ENCODE measurements around the gene USP27X.

The USP27X gene

DNA sequence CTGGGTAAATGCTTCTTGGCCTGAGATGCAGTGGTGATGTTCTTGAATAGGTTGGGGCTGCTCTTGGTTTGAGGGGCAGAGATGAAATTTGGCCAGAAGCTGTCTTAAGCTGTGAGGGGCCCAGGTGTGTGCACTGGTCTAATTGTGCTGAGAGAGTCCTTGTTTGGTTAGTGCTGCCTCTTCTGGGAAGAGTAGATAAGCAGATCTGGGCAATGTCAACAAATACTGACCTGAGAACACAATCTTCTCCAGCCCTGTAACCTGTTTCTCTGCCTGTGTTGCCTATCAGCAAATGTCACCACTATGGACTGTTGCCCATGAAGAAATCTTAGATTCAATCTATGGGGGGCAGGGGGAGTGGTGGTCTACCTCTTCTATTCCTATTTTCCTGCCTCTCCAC lies 17.2 kb upstream of the USP27X start:
- H3K27ac Mint-ChIP-seq = no peak overlapping the region
- no peaks in the 10 kb centered on the region for H3K9me3 Mint-ChIP-seq

GRCh38 chrX:49868739-49869138 lies 10.5 kb upstream of the USP27X start:
- Mint-ChIP-seq H3K4me1 (peaks cover 3% of the 10 kb centered on the region), H3K9me3 (no peaks in the 10 kb centered on the region), H3K27ac (no peak overlapping the region), H3K36me3 (no peaks in the 10 kb centered on the region), H3K4me3 (no peak overlapping the region), H3K27me3 (peaks cover 6% of the 10 kb centered on the region)
- no peak for ATAC-seq (ENCODE audit: low read depth)
- no peak for DNase-seq (ENCODE audit: low spot score in 2 of 2)

More for the DNA sequence above, 17.2 kb upstream of the USP27X start:
- Mint-ChIP-seq H3K4me1 (no peaks in the 10 kb centered on the region), H3K4me3 (no peak overlapping the region), H3K27me3 (peaks cover 2% of the 10 kb centered on the region), H3K36me3 (no peaks in the 10 kb centered on the region)
- DNase-seq (ENCODE audit: low spot score in 2 of 2) = no peak
- ATAC-seq (ENCODE audit: low read depth) = no peak

GRCh38 chrX:49876750-49877149 lies 2.5 kb upstream of the USP27X start:
- DNase-seq (ENCODE audit: low spot score in 2 of 2) = peak in 1 of 2 donors; percentile 14
- no peak for ATAC-seq (ENCODE audit: low read depth)
- peaks cover 10% of the 10 kb centered on the region for H3K4me1 Mint-ChIP-seq
- peak overlapping the region; percentile 68 for H3K27ac Mint-ChIP-seq
- H3K4me3 Mint-ChIP-seq = no peak overlapping the region
- H3K27me3 Mint-ChIP-seq = no peaks in the 10 kb centered on the region
- peaks cover 1% of the 10 kb centered on the region for H3K36me3 Mint-ChIP-seq
- H3K9me3 Mint-ChIP-seq = no peaks in the 10 kb centered on the region

- H3K4me1 Mint-ChIP-seq = peaks cover 12% of the 10 kb centered on the region
- H3K27ac Mint-ChIP-seq = peak overlapping the region; percentile 68
- no peak overlapping the region for H3K4me3 Mint-ChIP-seq
- H3K36me3 Mint-ChIP-seq = peaks cover 1% of the 10 kb centered on the region
- no peak for DNase-seq (ENCODE audit: low spot score in 2 of 2)
- ATAC-seq (ENCODE audit: low read depth) = no peak
- H3K27me3 Mint-ChIP-seq = no peaks in the 10 kb centered on the region
- H3K9me3 Mint-ChIP-seq = no peaks in the 10 kb centered on the region
Measured at GRCh38 chrX:49877397-49878101, 1.7 kb upstream of the USP27X start.

DNA sequence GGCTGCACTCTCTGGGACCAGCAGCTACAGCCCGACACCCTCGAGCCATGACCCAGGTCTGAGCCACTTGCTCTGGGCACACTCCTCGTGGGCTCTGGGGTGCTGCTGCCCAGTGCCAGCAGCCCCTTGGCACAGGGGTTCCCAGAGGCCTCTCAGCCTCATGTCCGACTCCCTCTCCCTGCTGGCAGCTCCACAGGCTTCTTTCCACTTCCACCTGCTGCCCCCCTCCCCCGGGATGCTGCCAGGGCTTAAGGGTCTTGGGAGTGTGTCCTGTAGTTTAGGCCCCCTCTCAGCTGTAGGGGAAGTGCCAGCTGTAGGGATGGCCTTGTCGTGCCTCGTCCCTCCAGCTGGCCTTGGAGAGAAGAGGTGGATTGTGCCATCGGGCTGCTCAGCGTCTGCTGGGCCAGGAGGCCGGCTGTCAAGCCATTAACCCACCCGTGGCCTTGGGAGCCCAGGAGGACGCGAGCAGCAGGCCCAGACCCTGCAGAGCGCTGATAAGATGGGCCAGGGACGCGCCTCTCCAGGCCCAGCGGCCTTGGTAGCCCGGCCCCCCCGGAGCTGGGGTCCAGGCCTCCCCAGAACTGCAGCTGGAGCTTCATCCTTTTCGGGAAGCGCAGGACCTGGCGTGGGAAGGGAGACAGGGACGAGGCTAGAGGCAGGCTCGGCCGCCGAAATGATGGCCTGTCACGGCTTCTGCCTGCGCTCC lies 1.0 kb upstream of the USP27X start:
- H3K27me3 Mint-ChIP-seq = no peaks in the 10 kb centered on the region
- peak overlapping the region; percentile 92 for H3K4me3 Mint-ChIP-seq
- peaks cover 13% of the 10 kb centered on the region for H3K4me1 Mint-ChIP-seq
- DNase-seq (ENCODE audit: low spot score in 2 of 2) (no peak), ATAC-seq (ENCODE audit: low read depth) (no peak)
- H3K9me3 Mint-ChIP-seq = no peaks in the 10 kb centered on the region
- H3K36me3 Mint-ChIP-seq = peaks cover 1% of the 10 kb centered on the region
- H3K27ac Mint-ChIP-seq = peak overlapping the region; percentile 68

DNA sequence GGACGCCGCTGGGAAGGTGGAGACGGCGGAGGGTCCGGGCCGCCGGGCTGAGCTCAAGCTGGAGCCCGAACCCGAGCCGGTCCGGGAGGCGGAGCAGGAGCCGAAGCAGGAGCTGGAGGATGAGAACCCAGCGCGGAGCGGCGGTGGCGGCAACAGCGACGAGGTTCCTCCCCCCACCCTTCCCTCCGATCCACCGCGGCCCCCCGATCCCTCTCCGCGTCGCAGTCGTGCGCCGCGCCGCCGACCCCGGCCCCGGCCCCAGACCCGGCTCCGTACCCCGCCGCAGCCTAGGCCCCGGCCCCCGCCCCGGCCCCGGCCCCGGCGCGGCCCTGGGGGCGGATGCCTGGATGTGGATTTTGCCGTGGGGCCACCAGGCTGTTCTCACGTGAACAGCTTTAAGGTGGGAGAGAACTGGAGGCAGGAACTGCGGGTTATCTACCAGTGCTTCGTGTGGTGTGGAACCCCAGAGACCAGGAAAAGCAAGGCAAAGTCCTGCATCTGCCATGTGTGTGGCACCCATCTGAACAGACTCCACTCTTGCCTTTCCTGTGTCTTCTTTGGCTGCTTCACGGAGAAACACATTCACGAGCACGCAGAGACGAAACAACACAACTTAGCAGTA lies 483 bp downstream of the USP27X start:
- Mint-ChIP-seq H3K27me3 (no peaks in the 10 kb centered on the region), H3K4me3 (peak overlapping the region; percentile 92), H3K36me3 (peaks cover 3% of the 10 kb centered on the region), H3K27ac (peak overlapping the region; percentile 83), H3K4me1 (peaks cover 16% of the 10 kb centered on the region), H3K9me3 (no peaks in the 10 kb centered on the region)
- peak in 1 of 2 donors; percentile 1 for DNase-seq (ENCODE audit: low spot score in 2 of 2)
- ATAC-seq (ENCODE audit: low read depth) = peak; percentile 8

DNA sequence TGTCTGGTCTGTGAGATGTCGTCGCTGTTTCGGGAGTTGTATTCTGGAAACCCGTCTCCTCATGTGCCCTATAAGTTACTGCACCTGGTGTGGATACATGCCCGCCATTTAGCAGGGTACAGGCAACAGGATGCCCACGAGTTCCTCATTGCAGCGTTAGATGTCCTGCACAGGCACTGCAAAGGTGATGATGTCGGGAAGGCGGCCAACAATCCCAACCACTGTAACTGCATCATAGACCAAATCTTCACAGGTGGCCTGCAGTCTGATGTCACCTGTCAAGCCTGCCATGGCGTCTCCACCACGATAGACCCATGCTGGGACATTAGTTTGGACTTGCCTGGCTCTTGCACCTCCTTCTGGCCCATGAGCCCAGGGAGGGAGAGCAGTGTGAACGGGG lies 1.4 kb downstream of the USP27X start:
- Mint-ChIP-seq H3K36me3 (peaks cover 3% of the 10 kb centered on the region), H3K4me3 (no peak overlapping the region), H3K4me1 (peaks cover 16% of the 10 kb centered on the region), H3K27ac (no peak overlapping the region), H3K9me3 (no peaks in the 10 kb centered on the region), H3K27me3 (no peaks in the 10 kb centered on the region)
- no peak for ATAC-seq (ENCODE audit: low read depth)
- DNase-seq (ENCODE audit: low spot score in 2 of 2) = no peak

GRCh38 chrX:49884290-49884862 lies 5.1 kb downstream of the USP27X start:
- H3K27ac Mint-ChIP-seq = no peak overlapping the region
- peaks cover 1% of the 10 kb centered on the region for H3K27me3 Mint-ChIP-seq
- peaks cover 15% of the 10 kb centered on the region for H3K4me1 Mint-ChIP-seq
- DNase-seq (ENCODE audit: low spot score in 2 of 2) (peak; percentile 34 to 41), ATAC-seq (ENCODE audit: low read depth) (peak; percentile 46)
- no peaks in the 10 kb centered on the region for H3K9me3 Mint-ChIP-seq
- H3K36me3 Mint-ChIP-seq = peaks cover 3% of the 10 kb centered on the region
- H3K4me3 Mint-ChIP-seq = no peak overlapping the region

DNA sequence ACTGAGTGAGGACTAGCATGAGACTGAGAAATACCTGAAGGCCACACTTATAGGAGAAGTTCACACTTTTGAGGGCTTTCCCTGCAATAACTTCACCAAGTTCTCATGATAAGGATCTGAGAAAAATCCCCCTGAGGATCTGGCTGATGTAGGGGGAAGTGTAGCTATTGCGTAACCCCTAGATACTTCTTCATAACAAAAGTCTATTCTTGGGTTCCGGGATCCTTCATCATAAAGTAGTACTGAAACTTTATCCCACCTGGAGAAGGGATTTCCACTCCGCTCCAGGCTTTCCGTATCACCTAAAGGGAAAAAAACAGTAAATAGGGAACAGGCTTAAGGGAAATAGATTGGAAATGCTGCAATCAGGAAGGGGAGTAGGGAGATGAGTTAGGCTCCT lies 13.3 kb downstream of the USP27X start:
- Mint-ChIP-seq H3K27me3 (peaks cover 11% of the 10 kb centered on the region), H3K4me1 (no peaks in the 10 kb centered on the region), H3K4me3 (no peak overlapping the region), H3K27ac (no peak overlapping the region), H3K9me3 (peaks cover 10% of the 10 kb centered on the region), H3K36me3 (peaks cover 6% of the 10 kb centered on the region)
- no peak for DNase-seq (ENCODE audit: low spot score in 2 of 2)
- ATAC-seq (ENCODE audit: low read depth) = no peak

- Mint-ChIP-seq H3K36me3 (peaks cover 6% of the 10 kb centered on the region), H3K27me3 (peaks cover 10% of the 10 kb centered on the region), H3K4me3 (no peak overlapping the region), H3K9me3 (peaks cover 10% of the 10 kb centered on the region), H3K27ac (no peak overlapping the region), H3K4me1 (no peaks in the 10 kb centered on the region)
- no peak for ATAC-seq (ENCODE audit: low read depth)
- DNase-seq (ENCODE audit: low spot score in 2 of 2) = no peak
Measured at GRCh38 chrX:49896951-49897350, 17.7 kb downstream of the USP27X start.

- Mint-ChIP-seq H3K27me3 (peaks cover 10% of the 10 kb centered on the region), H3K36me3 (peaks cover 6% of the 10 kb centered on the region), H3K4me1 (no peaks in the 10 kb centered on the region), H3K4me3 (no peak overlapping the region), H3K27ac (no peak overlapping the region), H3K9me3 (peaks cover 9% of the 10 kb centered on the region)
- ATAC-seq (ENCODE audit: low read depth) (no peak), DNase-seq (ENCODE audit: low spot score in 2 of 2) (no peak)
Measured at GRCh38 chrX:49901048-49901447, 21.8 kb downstream of the USP27X start.

DNA sequence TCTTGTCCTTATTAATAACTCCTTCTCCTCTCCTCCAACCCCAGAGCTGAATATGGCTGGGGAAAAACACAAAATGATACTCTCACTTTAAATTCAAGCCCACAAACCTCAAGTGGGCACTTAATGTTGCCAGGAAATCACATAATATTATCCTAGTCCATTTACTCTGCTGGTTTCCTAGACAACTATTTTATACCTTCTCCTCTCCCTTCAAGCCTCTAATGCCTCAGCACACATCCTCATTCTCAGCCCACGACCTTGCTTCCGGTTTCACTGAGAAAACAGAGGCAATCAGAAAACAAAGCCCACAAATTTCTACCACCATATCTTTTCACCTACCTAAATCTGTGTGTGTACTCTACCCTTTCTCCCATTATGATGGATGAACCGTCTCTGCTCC lies 31.1 kb downstream of the USP27X start:
- ATAC-seq (ENCODE audit: low read depth) (peak; percentile 92), DNase-seq (ENCODE audit: low spot score in 2 of 2) (no peak)
- H3K36me3 Mint-ChIP-seq = no peaks in the 10 kb centered on the region
- H3K4me3 Mint-ChIP-seq = no peak overlapping the region
- no peaks in the 10 kb centered on the region for H3K9me3 Mint-ChIP-seq
- peaks cover 11% of the 10 kb centered on the region for H3K4me1 Mint-ChIP-seq
- no peaks in the 10 kb centered on the region for H3K27me3 Mint-ChIP-seq
- peak overlapping the region; percentile 83 for H3K27ac Mint-ChIP-seq

GRCh38 chrX:49912086-49912485 lies 32.8 kb downstream of the USP27X start:
- Mint-ChIP-seq H3K27ac (no peak overlapping the region), H3K4me1 (peaks cover 11% of the 10 kb centered on the region), H3K36me3 (no peaks in the 10 kb centered on the region), H3K9me3 (no peaks in the 10 kb centered on the region), H3K4me3 (no peak overlapping the region), H3K27me3 (no peaks in the 10 kb centered on the region)
- DNase-seq (ENCODE audit: low spot score in 2 of 2) = no peak
- ATAC-seq (ENCODE audit: low read depth) = no peak

GRCh38 chrX:49912861-49913260 lies 33.6 kb downstream of the USP27X start:
- ATAC-seq (ENCODE audit: low read depth) = no peak
- H3K27ac Mint-ChIP-seq = no peak overlapping the region
- no peaks in the 10 kb centered on the region for H3K9me3 Mint-ChIP-seq
- no peak overlapping the region for H3K4me3 Mint-ChIP-seq
- no peaks in the 10 kb centered on the region for H3K36me3 Mint-ChIP-seq
- no peaks in the 10 kb centered on the region for H3K27me3 Mint-ChIP-seq
- peaks cover 11% of the 10 kb centered on the region for H3K4me1 Mint-ChIP-seq
- DNase-seq (ENCODE audit: low spot score in 2 of 2) = no peak
